ENCODE measurements around the gene GIMAP7. TPM values are rescaled to one million over a fixed set of nuclear protein-coding genes. Genes with fewer than 3 reads are reported as not detected.

The GIMAP7 gene
- total RNA-seq, 1 donor from 2014 or later = 4.4 TPM

DNA sequence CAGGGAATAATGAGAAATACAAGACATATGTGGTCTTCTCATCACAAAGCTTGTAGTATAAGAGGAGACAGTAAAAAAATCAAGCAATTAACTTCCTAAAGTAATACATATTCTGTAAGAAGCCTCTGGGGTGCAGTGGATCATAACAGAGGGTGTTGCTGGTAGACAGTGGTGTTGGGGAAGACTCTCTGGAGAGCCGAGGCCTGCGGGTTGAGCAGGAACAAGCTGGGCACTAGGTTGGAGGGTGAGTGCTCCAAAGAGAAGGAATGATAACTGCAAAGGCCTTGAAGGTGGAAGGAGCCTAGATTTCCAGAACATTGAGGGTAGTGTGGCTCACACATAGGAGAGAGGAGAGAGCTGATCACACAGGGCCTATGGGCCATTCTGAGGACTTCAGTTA lies 54.0 kb downstream of the GIMAP7 start:
- no peak for ATAC-seq
- DNase-seq (ENCODE audit: low spot score) = no peak

DNA sequence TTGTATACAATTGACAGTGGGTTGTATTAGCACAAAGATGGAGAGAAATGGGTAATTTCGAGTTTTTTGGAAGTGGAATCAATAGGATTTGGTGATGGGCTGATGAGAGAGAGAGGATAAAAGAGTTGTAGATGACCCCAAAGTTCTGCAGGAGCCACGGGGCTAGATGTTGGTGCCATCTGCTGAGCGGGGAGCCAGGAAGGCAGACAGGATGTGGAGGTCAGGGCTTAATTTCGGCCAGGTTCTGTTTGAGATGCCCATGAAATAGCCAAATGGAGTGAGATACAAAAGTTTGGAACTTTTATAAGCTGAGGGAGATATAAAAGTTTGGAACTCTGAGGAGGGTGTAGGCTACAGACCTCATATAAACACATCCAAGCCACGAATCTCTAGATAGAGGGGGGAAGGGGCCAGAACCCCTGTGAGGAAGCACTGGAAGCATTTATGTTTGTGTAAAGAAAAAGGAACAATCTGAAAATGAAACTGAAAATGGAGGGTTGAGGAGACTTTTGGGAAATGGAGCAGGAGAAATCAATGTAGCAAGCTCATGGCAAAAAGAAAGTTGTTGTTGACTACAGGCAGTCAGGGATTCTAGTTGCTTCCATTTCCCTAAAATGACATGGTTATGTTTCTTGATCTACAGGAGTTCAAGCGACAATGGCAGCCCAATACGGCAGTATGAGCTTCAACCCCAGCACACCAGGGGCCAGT lies 54.7 kb downstream of the GIMAP7 start:
- DNase-seq (ENCODE audit: low spot score) (no peak), ATAC-seq (no peak)

Other genes starting within 250 kb of the GIMAP7 start
- 14.0 TPM for gene LRRC61, start 191.5 kb upstream of the GIMAP7 start, total RNA-seq
- gene ACTR3C, start 191.3 kb upstream of the GIMAP7 start, total RNA-seq = 27.6 TPM
- gene RARRES2, start 173.2 kb upstream of the GIMAP7 start, total RNA-seq = 852 TPM
- gene REPIN1, start 146.1 kb upstream of the GIMAP7 start, total RNA-seq = 93.5 TPM
- gene ZNF775, start 135.5 kb upstream of the GIMAP7 start, total RNA-seq = 0.88 TPM
- gene GIMAP8, start 64.2 kb upstream of the GIMAP7 start, total RNA-seq = 4.4 TPM
- gene GIMAP4, start 52.5 kb downstream of the GIMAP7 start, total RNA-seq = 9.8 TPM
- gene GIMAP6, start 117.5 kb downstream of the GIMAP7 start, total RNA-seq = 6.5 TPM
- 5.3 TPM for gene GIMAP2, start 170.8 kb downstream of the GIMAP7 start, total RNA-seq
- 1.4 TPM for gene GIMAP1, start 201.7 kb downstream of the GIMAP7 start, total RNA-seq
- 3.7 TPM for gene GIMAP5, start 222.5 kb downstream of the GIMAP7 start, total RNA-seq

Data from left lobe of liver (tissue), 2 donors.